ENCODE results near the gene STXBP6. TPM values are rescaled to one million over a fixed set of nuclear protein-coding genes. Genes with fewer than 3 reads are reported as not detected.
A peak's percentile ranks its signal among the peaks of the same experiment; 100 is the strongest.

The STXBP6 gene
- total and polyA plus RNA-seq, 2 of the 13 experiments (the other 11 are each of a cell fraction or from before 2014, with no cell fraction given), result 35.3 to 42.8 TPM

DNA sequence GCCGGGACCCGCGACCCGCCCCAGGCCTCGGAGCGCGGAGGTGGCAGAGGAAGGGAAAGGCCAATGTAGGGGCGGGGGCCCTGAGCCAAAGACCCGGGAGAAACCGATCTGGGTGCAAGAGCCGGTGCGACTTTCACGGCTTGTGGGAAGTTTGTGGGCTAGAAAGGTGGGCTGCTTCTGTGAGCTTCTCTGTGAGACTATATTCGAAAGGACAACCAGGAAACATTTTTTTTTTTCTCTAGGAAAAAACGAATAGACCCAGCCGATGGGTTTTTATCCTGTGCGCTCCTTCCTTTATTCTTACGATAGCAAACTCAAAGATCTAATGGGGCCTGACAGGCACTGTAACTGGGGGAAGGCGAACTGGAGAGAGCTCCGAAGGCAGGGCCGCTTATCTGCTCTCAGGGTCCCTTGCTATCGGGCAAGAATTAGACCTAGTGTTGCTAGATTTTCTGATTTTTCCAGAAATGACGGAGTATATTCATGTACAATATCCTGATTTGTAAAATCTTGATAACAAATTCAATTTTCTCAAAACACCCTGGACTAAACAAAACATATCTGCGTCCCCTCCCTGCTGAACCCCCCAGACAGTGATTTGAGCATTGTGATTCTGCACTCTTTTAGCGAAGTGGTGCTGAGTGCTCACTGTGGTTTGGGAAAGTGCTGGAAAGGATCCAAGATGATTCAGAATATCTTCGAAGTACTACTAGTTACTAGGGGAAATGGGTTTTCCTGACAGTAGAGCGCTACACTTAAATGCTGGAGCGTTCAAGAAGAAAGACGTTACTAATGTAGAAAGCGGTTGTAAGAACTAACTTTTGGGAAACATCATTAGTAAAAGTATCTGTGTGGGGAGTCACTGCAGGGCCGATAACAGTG lies 563 bp upstream of the STXBP6 start (continued):
- TF ChIP-seq, protein P1, sequence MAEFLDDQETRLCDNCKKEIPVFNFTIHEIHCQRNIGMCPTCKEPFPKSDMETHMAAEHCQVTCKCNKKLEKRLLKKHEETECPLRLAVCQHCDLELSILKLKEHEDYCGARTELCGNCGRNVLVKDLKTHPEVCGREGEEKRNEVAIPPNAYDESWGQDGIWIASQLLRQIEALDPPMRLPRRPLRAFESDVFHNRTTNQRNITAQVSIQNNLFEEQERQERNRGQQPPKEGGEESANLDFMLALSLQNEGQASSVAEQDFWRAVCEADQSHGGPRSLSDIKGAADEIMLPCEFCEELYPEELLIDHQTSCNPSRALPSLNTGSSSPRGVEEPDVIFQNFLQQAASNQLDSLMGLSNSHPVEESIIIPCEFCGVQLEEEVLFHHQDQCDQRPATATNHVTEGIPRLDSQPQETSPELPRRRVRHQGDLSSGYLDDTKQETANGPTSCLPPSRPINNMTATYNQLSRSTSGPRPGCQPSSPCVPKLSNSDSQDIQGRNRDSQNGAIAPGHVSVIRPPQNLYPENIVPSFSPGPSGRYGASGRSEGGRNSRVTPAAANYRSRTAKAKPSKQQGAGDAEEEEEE (CRISPR knock-in tag; IDR thresholded peaks at IDR 0.05; ENCODE audit: borderline replicate concordance), result no peak
- TF ChIP-seq TCF7 (IDR thresholded peaks at IDR 0.05; ENCODE audit: low read depth), result no peak
- TF ChIP-seq FOXP4 (CRISPR knock-in tag; IDR thresholded peaks at IDR 0.05), result no peak
- TF ChIP-seq PHF5A (CRISPR knock-in tag; IDR thresholded peaks at IDR 0.05; ENCODE audit: low read depth, unreplicated experiment), result no peak
- TF ChIP-seq, protein P2, sequence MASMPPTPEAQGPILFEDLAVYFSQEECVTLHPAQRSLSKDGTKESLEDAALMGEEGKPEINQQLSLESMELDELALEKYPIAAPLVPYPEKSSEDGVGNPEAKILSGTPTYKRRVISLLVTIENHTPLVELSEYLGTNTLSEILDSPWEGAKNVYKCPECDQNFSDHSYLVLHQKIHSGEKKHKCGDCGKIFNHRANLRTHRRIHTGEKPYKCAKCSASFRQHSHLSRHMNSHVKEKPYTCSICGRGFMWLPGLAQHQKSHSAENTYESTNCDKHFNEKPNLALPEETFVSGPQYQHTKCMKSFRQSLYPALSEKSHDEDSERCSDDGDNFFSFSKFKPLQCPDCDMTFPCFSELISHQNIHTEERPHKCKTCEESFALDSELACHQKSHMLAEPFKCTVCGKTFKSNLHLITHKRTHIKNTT (CRISPR knock-in tag; IDR thresholded peaks at IDR 0.05), result no peak
- no peak; the same call in 1 of the 2 replicates for TF ChIP-seq NR2C2 (CRISPR knock-in tag; IDR thresholded peaks at IDR 0.05; ENCODE audit: borderline replicate concordance)
- no peak for TF ChIP-seq BCL6 (CRISPR knock-in tag; IDR thresholded peaks at IDR 0.05)
- TF ChIP-seq ZNF354B (CRISPR knock-in tag; IDR thresholded peaks at IDR 0.05), result no peak
- TF ChIP-seq SMC3 (IDR thresholded peaks at IDR 0.05; ENCODE audit: low read length), result no peak
- TF ChIP-seq AHDC1 (CRISPR knock-in tag; IDR thresholded peaks at IDR 0.05; ENCODE audit: borderline replicate concordance), result no peak
- TF ChIP-seq ZFP36 (IDR thresholded peaks at IDR 0.05; ENCODE audit: borderline replicate concordance, low read depth, low read length, partially characterized antibody), result no peak
- TF ChIP-seq ZNF644 (CRISPR knock-in tag; IDR thresholded peaks at IDR 0.05; ENCODE audit: low read depth), result peak; percentile 29; the same call in 1 of the 2 replicates
- TF ChIP-seq HMG20B (CRISPR knock-in tag; conservative IDR thresholded peaks at IDR 0.05), result 0 out of 2 replicates have a peak, but pooled peaks have one; percentile 28
- TF ChIP-seq, protein P3, sequence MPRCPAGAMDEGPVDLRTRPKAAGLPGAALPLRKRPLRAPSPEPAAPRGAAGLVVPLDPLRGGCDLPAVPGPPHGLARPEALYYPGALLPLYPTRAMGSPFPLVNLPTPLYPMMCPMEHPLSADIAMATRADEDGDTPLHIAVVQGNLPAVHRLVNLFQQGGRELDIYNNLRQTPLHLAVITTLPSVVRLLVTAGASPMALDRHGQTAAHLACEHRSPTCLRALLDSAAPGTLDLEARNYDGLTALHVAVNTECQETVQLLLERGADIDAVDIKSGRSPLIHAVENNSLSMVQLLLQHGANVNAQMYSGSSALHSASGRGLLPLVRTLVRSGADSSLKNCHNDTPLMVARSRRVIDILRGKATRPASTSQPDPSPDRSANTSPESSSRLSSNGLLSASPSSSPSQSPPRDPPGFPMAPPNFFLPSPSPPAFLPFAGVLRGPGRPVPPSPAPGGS (CRISPR knock-in tag; IDR thresholded peaks at IDR 0.05), result 0 out of 2 replicates have a peak, but pooled peaks have one; percentile 3
- TF ChIP-seq ZNF781 (CRISPR knock-in tag; IDR thresholded peaks at IDR 0.05; ENCODE audit: borderline replicate concordance, not compliant biosample characterization), result no peak

All from HepG2 (cell line).